HT1080 (cell line): Measurements from ENCODE around the gene LRRC74A. TPM values are rescaled to one million over a fixed set of nuclear protein-coding genes. Genes with fewer than 3 reads are reported as not detected.
A peak's percentile ranks its signal among the peaks of the same experiment; 100 is the strongest.

Experiments
- DNase-seq: peaks from one replicate; pipeline ENCODE4 v3.0.0-alpha.2; 2015; ENCODE audit warnings: low read depth
- total RNA-seq: library from RNA; depleted of rRNA; stranded (reverse); fragments of >200 nt; shearing (Covaris generic); gene quantifications from 2 replicates; pipeline ENCODE4 v1.2.3, GENCODE V29; 2014

LRRC74A gene
- total RNA-seq, 1 experiment from 2014 or later, result not detected

DNA sequence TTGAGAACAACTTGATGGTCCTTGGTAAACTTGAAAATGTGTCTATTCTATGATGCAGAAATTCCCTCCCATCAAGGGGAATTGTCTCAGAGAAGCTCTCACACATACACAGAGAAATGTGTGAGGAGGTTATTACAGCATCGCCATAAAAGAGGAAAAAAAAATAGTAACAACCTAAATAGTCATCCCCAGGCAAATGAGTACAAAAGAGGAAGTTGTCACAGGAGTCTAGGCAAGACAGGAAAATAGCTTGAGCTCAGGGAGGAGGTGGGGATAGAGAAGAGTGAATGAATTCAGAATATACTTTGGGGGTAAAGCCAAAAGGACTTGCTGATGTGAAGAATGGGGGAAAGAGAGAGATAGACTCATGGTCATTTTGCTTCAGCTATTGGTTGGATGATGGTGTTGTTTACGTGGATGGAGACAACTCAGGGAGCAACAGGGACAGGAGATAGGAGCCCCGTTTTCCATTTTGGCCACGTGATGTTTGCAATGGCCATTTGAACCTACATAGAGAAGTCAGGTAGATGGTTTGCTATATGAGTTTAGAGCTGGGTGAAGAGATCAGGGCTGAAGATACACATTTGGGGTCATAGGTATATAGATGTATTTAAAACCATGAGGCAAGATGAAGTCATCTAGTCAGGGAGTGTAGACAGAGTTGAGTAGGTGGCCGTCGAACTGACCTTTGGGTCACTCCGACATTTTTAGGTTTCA lies 20.3 kb downstream of the LRRC74A start:
- DNase-seq, result no peak

GRCh38 chr14:76848879-76849278 lies 22.7 kb downstream of the LRRC74A start:
- DNase-seq, result no peak

DNA sequence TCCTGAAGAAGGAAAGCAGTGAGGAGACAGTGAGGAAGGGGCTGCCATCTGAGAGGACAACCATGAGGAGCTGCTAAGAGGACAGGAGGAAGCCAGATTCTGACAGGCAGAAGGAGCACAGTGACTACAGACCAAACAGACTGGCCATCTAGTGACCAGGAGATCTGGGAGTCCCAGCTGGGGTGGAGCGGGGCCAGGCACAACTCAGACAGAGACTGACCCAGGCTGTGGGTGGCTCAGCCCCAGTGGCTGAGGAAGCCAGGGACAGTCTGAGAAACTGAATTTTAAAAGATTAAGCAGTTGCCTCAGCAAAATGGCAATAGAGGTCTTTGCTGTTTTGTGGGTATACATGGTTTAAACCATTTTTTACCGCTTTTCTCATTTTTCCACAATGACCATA lies 28.9 kb downstream of the LRRC74A start:
- DNase-seq, result no peak

DNA sequence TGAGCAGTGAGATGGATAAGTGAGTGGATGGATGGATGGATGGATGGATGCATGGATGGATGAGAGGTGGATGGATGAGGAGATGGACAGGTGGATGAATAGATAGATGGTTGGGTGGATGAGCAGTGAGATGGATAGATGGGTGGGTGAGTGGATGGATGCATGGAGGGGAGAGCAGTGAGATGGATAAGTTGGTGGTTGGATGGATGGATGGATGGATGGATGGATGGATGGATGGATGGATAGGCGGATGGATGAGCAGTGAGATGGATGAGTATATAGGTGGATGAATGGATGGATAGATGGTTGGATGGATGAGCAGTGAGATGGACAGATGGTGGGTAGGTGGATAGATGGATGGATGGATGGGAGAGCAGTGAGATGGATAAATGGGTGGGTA lies 30.6 kb downstream of the LRRC74A start:
- DNase-seq, result no peak

- no peak for DNase-seq
Observed at GRCh38 chr14:76861574-76862255, 35.5 kb downstream of the LRRC74A start.

GRCh38 chr14:76862546-76863282 lies 36.5 kb downstream of the LRRC74A start:
- no peak for DNase-seq

- DNase-seq, result no peak
Observed at GRCh38 chr14:76863724-76864407, 37.7 kb downstream of the LRRC74A start.

- DNase-seq, result no peak
Observed at GRCh38 chr14:76866456-76866855, 40.2 kb downstream of the LRRC74A start.

- no peak for DNase-seq
Observed at GRCh38 chr14:76867516-76868453, 41.6 kb downstream of the LRRC74A start.

GRCh38 chr14:76868454-76869170 lies 42.4 kb downstream of the LRRC74A start:
- DNase-seq, result no peak

DNA sequence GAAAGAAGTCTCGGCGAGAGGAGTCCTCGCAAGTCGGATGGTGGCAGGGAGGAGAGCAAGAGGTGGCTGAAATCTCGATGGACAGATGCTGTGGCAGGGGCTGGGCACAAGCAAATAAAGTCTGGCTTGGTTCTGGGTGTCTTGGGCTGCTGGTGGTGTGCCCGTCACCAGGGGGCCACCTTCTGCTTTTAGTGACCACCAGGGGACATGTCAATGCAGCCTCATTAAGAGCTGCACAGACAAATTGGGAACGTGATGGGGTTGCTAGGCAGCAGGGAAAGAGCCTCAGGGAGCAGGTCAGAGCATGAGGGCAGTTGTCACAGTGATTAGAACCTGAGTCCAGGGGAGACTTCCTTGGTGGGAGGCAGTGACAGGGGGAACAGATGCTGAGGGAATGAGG lies 44.0 kb downstream of the LRRC74A start:
- DNase-seq, result peak; percentile 42

DNA sequence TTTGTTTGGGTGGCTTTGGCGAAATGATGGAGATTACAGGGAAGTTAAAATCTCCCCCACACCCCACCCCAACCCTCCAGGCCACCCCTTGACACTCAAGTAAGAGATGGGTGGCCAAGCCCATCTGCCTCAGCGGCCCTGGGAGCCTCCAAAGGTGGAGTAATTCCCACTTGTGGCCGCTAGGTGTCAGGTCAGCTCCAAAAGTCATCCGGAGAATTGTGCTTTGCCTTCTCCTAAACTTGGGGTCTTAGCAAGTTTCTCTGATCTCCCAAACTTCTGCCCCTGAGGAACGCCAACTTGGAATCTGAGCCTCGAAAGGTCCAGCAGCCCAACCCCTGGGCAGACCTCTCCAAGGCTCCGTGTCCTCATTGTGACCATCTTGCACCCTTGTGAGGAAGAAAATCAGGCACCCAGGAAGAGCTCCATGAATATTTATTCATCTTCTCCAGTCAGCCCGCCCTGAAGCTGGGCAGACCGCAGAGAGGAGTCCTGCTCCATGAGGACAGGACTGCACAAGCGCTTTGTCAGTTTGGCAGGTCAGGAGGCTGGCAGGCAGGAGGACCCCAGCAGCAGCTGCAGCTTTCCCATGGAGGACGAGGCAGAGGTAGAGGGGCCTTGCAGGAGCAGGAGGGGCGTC lies 46.7 kb downstream of the LRRC74A start:
- DNase-seq, result peak; percentile 37

DNA sequence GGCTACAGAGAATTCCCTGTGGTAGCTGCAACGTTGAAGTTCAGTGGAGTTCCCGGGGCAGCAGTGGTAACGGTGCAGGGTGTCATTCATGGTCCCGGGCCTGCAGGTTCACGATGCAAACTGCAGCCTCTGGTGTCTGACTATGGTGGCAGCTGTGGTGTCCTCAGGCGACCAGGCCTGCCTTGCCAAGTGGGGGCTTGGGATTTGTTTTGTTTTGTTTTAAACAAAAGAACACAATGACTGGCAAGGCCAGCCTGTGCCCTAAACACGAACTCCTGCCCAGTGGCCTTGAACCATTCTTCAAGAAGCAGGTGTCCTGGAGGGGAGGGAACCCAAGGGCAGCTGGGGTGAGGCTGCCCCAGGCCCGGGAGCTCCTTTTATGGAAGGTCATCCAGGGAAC lies 48.5 kb downstream of the LRRC74A start:
- no peak for DNase-seq

DNA sequence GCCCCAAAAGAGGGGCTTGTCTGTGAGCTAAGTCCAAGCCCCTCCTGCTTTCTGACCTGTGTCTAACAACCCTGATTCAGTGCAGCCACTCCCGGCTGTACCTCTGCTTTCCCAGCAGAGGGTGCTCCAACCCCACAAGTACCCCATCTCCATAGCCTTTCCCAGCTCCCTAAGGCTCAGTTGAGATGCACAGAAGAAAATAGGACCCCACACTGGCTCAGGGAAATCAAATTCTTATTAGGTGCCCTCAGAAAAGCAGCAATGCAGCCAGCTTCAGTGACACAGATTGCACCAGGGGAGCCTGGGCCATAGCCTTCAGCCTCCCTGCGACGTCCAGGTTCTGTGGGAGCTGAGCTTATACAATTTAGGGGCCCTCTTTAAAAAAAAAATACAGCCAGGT lies 49.9 kb downstream of the LRRC74A start:
- DNase-seq, result peak; percentile 70

DNA sequence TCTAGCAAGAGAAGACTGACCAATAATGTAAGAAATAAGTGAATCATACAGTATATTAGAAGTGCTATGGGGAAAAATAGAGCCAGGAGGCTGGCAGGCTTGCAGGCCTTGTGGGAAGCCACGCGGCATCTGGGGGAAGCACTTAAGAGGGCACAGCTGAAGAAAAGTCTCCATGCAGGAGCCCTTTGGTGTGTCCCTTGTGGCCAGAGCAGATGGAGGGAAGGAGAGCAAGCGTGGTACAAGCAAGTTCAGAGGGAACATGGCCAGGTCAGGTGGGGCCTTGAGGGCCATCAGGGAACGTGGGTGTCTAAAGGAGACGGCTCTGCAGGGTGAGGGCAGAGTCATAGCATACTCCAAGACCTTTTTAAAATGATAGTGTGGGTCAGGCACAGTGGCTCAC lies 51.7 kb downstream of the LRRC74A start:
- DNase-seq, result no peak

- DNase-seq, result no peak
Observed at GRCh38 chr14:76880449-76880848, 54.2 kb downstream of the LRRC74A start.

DNA sequence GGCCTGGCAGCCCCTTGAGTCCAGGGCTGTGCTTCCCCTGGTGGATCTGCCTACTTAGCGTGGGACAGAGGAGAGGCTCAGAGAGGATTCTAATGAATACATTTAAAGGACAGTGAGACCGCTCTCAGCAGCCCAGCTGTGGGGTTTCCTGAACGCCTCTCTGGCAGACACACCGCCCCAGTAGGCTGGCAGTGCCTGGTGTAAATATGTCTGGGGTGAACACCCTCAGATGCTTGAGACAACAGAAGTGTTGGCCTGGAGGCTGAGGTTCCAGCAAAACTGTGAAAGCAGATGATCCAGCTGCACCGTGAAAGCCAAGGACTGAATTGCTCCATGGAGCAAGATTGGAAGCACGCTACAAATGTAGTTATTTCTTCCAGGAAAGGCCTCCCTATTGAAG lies 55.1 kb downstream of the LRRC74A start:
- no peak for DNase-seq

GRCh38 chr14:76882651-76883050 lies 56.4 kb downstream of the LRRC74A start:
- DNase-seq, result no peak

- no peak for DNase-seq
Observed at GRCh38 chr14:76883447-76883846, 57.2 kb downstream of the LRRC74A start.

GRCh38 chr14:76884394-76884793 lies 58.2 kb downstream of the LRRC74A start:
- DNase-seq, result no peak
